ENCODE measurements around the gene OGFOD3. TPM values are rescaled to one million over a fixed set of nuclear protein-coding genes. Genes with fewer than 3 reads are reported as not detected.

The OGFOD3 gene
- total and polyA plus RNA-seq, 2 experiments from 2014 or later, result 9.6 to 24.6 TPM

DNA sequence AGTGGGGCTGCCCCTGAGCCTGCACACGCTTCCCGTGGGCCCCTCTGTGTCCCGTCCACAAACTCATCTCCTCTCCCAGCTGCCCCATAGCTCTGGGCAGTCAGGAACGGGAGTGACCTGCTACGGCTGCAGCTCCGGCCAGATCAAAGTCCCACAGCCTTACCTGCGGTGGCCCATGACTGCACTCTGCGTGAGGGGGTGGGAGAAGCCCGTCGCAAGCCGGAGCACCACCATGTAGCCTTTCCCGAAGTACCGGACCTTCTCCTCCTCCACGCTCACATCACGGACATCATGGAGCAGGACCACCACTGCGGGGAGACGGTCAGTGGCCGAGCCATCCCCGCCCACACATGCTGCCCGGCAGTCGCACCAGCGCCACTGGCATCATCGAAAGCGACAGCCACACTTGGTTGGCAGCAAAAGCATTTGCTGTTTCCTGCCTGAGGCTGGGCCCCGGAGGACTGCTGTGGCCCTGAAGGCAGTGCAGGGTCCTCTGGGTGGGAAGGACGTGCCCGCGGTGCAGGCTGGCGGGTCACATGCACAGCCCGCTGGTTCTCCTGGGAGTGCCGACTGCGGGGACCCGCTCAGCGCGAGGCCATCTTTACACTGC, 26.0 kb upstream of the OGFOD3 start:
- no peak overlapping the region for H3K4me3 ChIP-seq
- ATAC-seq, result no peak
- H2AFZ ChIP-seq, result no peak overlapping the region
- H3K9me2 ChIP-seq (ENCODE audit: insufficient read depth), result no peaks in the 10 kb centered on the region
- Mint-ChIP-seq H3K9me3 (no peaks in the 10 kb centered on the region), H3K36me3 (ENCODE audit: low read depth) (peaks cover 17% of the 10 kb centered on the region), H3K4me1 (peaks cover 19% of the 10 kb centered on the region), H3K4me3 (no peak overlapping the region), H3K27ac (no peak overlapping the region), H3K27me3 (ENCODE audit: insufficient read depth, low read depth, poor library complexity) (peaks cover 16% of the 10 kb centered on the region)
- no peaks in the 10 kb centered on the region for H3K27me3 ChIP-seq (ENCODE audit: insufficient read depth)
- no peak for DNase-seq (ENCODE audit: low spot score)
- H3K27ac ChIP-seq (ENCODE audit: low read depth), result no peak overlapping the region
- H3K36me3 ChIP-seq (ENCODE audit: insufficient read depth), result no peaks in the 10 kb centered on the region
- no peaks in the 10 kb centered on the region for H3K79me2 ChIP-seq (replicated peaks; ENCODE audit: insufficient read depth)
- H3K4me1 ChIP-seq (ENCODE audit: insufficient read depth), result peaks cover 11% of the 10 kb centered on the region
- no peak overlapping the region for H3K4me2 ChIP-seq
- H4K20me1 ChIP-seq (replicated peaks; ENCODE audit: insufficient read depth), result no peaks in the 10 kb centered on the region; the same call in 1 of the 2 replicates
- peaks cover 3% of the 10 kb centered on the region; the same call in 1 of the 2 replicates for H3F3A ChIP-seq (replicated peaks; ENCODE audit: low read depth)
- TF ChIP-seq ZNF331 (CRISPR knock-in tag; IDR thresholded peaks at IDR 0.05; ENCODE audit: low read depth), result no peak

DNA sequence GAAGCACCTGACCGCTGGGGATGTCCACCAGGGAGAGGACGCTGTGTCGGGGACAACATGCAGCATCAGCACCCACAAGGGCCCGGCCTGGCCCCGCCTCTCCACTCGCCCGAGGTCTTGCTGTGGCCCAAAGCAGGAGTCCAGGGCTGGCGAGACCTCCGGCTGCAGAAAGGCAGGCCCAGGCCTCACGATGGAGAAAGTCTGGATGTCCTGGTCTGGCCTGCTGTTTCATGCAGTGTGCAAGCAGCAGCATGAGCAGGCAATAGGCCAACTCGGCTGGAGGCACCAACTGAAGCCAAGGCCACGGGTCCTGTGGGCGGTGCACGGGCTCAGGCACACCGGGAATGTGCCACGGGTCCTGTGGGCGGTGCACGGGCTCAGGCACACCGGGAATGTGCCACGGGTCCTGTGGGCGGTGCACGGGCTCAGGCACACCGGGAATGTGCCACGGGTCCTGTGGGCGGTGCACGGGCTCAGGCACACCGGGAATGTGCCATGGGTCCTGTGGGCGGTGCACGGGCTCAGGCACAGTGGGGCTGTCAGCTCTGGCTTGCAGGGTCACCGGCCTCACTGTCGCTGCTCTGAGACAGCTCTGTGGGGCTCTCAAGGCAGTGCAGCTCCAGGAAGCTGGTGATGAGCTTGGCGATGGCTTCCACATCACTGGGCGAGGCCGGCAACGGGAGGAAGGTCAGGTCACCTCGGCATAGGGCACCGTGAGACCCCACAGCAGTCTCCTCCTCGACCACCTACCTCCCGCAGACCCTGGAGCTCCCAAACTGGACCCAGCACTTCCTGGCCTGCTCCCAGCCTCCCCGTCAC, 25.3 kb upstream of the OGFOD3 start:
- Histone ChIP-seq H3K4me3 (no peak overlapping the region), H3K36me3 (ENCODE audit: insufficient read depth) (no peaks in the 10 kb centered on the region), H3K9me2 (ENCODE audit: insufficient read depth) (no peaks in the 10 kb centered on the region), H3F3A (replicated peaks; ENCODE audit: low read depth) (peaks cover 3% of the 10 kb centered on the region; the same call in 1 of the 2 replicates), H3K4me2 (no peak overlapping the region), H4K20me1 (replicated peaks; ENCODE audit: insufficient read depth) (no peaks in the 10 kb centered on the region; the same call in 1 of the 2 replicates), H3K79me2 (replicated peaks; ENCODE audit: insufficient read depth) (no peaks in the 10 kb centered on the region), H3K27ac (ENCODE audit: low read depth) (no peak overlapping the region), H3K4me1 (ENCODE audit: insufficient read depth) (peaks cover 5% of the 10 kb centered on the region), H3K27me3 (ENCODE audit: insufficient read depth) (no peaks in the 10 kb centered on the region), H2AFZ (no peak overlapping the region)
- DNase-seq (ENCODE audit: low spot score) (no peak), ATAC-seq (no peak)
- Mint-ChIP-seq H3K4me3 (no peak overlapping the region), H3K27ac (no peak overlapping the region), H3K27me3 (ENCODE audit: insufficient read depth, low read depth, poor library complexity) (peaks cover 15% of the 10 kb centered on the region), H3K9me3 (no peaks in the 10 kb centered on the region), H3K36me3 (ENCODE audit: low read depth) (peaks cover 17% of the 10 kb centered on the region), H3K4me1 (peaks cover 15% of the 10 kb centered on the region)
- no peak for TF ChIP-seq ZNF114 (CRISPR knock-in tag; IDR thresholded peaks at IDR 0.05)
- TF ChIP-seq CREB1 (CRISPR knock-in tag; IDR thresholded peaks at IDR 0.05; ENCODE audit: low read depth), result no peak
- TF ChIP-seq JUNB (IDR thresholded peaks at IDR 0.05; ENCODE audit: unreplicated experiment), result no peak
- TF ChIP-seq, protein P1, sequence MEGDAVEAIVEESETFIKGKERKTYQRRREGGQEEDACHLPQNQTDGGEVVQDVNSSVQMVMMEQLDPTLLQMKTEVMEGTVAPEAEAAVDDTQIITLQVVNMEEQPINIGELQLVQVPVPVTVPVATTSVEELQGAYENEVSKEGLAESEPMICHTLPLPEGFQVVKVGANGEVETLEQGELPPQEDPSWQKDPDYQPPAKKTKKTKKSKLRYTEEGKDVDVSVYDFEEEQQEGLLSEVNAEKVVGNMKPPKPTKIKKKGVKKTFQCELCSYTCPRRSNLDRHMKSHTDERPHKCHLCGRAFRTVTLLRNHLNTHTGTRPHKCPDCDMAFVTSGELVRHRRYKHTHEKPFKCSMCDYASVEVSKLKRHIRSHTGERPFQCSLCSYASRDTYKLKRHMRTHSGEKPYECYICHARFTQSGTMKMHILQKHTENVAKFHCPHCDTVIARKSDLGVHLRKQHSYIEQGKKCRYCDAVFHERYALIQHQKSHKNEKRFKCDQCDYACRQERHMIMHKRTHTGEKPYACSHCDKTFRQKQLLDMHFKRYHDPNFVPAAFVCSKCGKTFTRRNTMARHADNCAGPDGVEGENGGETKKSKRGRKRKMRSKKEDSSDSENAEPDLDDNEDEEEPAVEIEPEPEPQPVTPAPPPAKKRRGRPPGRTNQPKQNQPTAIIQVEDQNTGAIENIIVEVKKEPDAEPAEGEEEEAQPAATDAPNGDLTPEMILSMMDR (conservative IDR thresholded peaks at IDR 0.05; ENCODE audit: low read depth in 2 of 2), result no peak
- TF ChIP-seq EZH2 (IDR thresholded peaks at IDR 0.05; ENCODE audit: low read depth, unreplicated experiment), result no peak
